GM21515 (cell line): ENCODE results near the gene TCP11.

Source experiments
- ATAC-seq: cut with Tn5 transposase; IDR thresholded peaks from one replicate; pipeline ENCODE4 v1.9.1; 2021; ENCODE audit not compliant: unreplicated experiment

Gene TCP11

DNA sequence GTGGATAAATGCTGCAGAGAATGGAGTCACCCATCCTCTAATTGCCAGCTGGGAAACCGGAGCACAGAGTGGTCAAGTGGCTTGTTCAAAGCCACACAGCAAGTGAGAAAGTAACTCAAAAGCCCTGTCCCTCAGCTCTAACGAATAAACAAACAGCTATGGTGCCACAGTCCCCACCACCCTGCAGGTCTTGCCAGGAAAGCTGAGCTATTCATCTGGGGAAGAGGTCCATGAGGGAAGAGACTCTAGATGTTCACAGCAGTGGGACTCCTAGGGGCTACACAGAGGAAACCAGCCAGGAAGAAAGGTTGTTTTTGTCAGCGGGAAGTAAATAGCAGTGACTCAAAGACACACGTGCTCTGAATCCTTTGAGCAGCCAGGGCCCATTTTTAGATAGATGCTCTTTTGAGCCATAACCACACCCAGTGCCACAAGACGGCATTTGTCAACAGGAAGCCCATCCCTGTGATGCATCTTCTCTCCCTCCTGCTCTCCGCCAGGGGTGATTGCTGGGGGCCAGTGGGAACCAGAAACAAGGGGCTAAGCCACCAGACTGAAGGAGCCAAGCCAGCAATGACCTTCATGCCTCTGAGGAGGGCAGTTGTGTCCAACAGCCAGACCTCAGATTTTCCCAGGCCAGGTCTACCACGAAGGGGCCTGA lies 32.4 kb upstream of the TCP11 start:
- no peak for ATAC-seq

DNA sequence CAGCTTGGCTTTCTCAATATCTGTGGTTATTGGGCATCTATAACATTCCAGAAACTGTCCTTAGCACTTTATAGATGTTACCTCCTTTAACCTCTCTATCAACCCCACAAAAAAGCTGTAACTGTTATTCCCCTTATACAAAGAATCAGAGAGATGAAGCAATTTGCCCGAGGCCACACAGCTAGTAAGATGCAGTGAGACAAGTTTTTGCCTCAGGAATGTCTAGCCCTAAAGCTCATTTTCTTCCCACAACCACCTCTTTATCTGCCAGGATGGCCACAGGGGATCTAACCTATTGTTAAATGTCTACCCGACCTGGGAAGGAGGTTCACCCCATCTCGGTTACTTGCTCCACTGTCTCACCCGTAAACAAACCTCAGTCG lies 31.9 kb upstream of the TCP11 start:
- ATAC-seq: no peak

DNA sequence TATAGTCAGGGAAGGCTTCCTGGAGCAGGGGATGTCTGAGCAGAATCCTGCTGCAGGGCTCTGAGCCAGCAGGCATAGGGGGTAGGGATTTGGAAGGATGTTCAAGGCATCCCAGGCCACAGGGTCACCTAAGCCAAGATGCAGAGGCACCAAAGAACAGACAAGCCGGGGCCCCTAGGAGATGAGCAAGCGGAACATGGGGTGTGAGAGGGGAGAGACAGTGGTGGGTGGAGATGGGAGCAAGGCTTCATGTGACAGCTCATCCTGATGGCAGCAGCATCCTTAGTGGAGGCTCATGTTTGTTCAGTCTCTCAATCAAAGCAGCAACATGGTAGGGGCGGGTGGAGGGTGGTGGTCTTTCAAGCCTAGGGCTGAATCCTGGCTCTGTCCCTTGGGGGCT lies 29.8 kb upstream of the TCP11 start:
- ATAC-seq: no peak

DNA sequence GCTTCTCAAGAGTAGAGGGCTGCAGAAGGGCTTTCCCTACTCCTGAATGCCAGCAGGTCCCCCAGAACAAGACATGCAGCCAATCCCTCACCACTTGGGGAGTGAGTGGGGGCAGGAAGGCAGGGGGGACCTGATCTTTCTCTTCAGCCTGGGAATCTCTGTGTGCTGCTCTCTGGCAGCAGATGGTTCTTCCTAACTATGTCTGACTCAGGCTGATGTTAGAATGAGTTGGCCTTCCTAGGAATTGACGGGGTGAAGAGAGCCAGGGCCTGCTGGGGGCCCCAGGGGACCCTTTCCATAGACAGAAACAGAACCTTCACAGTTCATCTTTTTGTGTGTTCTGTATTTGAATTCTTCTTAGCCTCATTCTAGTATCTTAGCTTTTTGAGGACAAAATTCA lies 29.0 kb upstream of the TCP11 start:
- ATAC-seq: no peak

DNA sequence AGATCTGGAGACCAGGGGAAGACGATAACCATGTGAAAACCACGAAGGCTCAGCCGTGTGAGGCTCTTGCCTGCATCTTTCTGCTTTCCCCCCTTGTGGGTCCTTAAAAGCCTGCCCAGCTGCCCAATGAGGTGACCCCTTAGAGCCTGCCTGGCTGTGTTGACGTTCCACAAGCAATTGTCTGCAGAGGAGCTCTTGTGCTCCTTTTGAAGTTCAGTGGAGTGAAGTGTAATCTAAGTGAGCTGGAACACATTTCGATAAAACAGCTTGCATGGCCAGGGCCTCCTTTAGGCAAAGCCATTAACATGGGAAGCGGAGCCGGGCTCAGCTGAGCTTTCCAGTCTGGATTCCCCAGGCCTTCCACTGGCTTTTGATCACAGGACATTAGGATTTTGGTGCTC lies 27.3 kb upstream of the TCP11 start:
- no peak for ATAC-seq

DNA sequence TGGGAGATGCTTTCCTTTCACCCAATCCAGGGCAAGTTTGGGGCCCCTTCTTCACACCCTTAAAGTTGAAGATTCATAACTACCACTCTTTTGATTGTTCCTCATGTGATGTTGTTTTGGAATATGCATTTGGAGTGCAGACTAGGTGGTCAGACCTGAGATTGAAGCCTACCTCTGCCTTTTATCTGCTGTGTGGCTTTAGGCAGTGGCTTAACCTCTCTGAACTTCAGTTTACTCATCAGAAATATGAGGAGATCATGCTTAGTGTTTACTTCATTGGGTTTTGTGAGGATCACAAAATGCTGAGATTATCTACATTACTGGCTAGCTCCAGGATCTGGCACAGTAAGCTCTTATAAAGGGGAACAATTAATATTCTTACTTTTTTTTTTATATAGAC lies 26.4 kb upstream of the TCP11 start:
- ATAC-seq: no peak

DNA sequence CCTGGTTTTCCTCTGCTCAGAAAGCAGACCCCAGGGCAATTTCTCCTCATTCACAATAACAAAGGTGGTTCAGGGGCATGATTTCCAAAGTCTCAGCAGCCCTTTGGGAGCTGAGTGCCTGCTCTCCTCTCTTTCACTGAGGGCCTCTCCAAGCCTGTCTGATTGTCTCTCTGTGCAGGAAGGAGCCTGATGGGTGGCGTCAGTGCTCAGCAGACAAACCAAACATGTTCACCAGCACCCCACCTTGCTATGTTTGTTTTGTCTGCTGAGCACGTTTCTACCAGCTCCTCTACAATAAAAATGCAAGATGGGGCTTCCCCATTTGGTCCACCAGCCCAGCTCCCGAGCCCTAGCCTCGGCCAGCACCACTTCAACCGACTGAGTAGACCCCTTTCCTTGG lies 25.4 kb upstream of the TCP11 start:
- no peak for ATAC-seq

DNA sequence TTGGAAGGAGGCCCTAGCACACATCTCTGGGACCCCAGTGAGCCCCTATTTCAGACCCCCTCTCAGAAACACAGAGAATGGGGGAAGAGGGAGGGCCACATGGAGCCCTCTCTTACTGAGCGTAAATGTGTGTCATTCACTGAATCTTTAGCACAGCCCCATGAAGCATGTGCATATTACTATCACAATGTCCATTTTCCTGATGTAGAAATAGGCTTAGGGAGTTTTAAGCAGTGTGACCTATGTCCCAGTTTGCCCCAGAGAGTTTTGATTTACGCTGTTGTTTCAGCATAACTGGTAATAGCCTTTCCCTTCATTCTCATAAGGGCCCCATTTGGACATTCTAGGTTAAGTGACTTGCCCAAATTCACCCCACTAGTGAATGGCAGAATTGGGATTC lies 25.0 kb upstream of the TCP11 start:
- no peak for ATAC-seq

DNA sequence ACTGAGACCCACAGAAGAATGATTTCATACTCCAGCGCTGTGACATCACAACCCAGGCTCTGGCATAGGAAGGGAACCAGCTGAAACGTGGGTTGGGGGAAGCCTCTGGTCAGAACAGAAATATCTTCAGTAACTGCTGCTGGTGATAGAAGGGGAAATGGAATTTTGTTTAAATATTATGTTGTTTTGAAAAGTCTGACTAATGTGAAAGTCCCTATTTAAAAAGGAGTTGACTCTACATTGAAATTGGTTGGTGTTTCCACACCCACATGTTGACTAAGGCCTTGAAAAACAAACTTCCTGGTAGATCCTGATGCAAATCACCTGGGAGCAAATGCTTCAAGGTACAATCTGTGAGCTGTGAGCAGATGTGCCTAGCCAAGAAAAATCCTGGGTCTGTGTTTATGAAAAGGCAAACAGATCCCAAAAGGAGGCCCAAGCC lies 24.5 kb upstream of the TCP11 start:
- no peak for ATAC-seq

DNA sequence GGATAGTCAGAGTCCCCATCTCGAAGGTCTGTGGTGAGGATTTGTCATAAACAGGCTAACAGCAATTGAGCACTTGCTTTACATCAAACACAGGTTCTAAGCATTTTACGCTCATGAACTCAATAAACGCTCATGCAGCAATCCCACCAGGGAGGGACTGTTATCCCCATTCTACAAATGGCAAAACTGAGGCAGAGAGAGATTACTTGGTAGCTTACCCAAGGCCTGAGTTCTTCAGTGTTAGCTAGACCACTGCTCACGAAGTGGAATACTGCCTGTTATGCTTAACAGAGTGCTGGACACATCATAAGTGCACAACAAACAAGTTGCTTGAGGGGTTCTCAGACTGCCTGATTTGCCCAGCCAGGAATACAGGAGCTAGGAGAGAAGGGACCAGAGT lies 23.7 kb upstream of the TCP11 start:
- ATAC-seq: no peak

DNA sequence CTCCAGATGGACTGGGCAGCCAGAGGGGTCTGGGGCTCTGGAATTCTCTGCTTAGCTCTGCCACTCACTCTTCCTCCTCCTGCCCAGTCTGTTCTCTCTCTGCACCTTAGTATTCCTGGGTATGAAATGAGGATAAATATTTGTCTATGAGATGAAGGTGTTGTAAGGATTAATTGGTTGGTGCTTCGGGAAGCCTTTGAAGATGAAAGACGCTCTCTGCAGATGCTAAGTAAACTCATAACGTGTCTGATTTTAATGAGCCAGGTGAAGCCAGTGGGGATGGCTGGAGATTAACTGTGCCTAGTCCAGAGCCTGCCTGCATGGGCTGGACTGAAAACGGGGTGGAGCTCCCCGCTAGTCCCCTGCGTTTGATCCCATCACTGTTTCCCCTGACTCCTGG lies 23.1 kb upstream of the TCP11 start:
- no peak for ATAC-seq

DNA sequence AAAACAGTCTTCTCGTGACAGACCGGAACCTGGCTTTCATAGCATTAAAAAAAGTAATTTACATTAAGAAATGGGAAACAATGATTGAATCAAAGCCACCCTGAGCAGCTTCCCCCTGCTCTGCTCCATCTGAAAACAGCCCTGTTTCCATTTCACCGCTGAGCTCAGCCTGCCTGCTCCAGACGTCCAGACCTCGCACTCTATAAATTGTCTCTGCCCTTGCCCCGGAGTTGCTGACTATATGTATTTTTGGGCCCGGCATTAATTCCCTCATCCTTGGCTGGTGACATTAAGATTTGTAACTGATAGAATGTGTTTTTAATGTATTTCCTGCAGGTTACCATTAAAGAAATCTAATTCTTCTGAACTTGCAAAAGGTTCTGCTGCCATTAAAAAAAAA lies 22.7 kb upstream of the TCP11 start:
- no peak for ATAC-seq

DNA sequence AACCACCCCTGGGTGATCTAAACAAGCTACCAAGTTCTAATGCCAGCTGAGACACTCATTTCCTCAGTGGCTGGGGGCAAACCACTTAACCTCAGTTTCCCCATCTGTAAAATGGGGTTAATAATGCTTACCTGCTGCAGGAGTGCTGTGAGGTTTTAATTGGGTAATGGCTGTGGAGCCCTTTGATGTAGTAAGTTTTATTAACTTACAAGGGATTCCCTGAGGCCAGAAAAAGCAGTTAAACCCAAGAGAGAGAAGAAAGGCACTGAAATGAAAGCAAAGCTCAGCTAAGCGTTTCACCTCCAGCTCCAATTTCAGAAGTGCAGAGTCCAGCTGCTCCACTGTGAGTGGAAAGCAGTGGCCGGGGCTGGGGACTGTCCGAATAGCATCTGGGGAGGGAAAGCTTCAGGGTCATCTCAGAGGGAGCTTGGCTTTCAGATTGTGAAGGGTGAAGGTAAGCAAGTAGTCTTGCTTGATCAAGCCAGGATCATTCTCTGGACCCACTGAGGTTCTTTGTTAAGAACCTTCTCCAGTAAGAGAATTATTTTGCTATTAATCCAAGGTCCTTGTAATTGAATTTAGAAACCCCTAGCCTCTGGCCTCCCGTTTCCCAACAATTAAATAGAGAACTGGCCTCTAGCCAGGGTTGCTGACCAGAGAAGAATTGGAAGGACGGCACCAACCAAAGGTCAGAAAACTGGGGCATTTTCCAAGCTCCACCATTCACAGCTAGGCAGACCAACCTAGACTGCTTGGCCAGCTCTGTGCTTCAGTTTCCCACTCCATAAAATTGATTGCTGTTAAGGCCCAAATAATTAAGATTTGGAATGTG lies 20.9 kb upstream of the TCP11 start:
- ATAC-seq: no peak

DNA sequence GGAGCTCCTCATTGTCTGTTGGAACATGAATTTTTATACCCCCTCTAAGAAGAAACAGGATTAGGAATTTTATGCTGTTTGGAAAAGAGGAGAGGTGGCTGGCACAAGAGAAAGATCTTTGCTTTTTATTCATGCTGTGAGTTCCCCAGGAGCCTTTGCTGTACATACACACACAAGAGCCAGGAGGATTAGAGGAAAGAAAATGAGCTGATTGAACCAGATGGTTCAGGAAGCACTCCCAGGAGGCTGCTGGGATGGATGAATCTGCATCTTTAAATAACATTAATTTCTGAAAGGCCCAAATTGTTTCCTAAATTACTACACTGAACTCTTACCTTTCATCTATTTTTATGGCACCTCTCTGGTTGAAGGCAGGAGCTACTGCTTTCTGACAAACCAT lies 20.1 kb upstream of the TCP11 start:
- no peak for ATAC-seq

DNA sequence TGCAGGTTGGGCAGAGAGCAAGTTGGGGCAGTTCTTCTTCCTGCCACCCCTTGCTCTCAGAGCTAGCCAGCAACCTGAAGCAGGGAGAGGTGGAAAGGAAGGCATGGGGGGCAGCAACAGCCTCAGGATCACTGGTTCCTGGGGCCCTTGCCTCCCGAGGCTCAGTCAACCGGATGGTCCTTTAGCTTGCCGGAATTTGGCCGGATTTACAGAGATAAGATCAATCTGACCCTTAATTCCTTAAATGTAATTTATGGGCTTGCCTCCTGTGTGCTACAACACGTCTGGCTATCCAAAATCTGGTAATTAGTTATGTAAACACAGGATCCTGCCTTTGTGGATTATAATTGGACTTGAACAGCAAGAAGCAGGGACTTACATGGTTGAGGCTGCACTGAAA lies 19.5 kb upstream of the TCP11 start:
- ATAC-seq: no peak

DNA sequence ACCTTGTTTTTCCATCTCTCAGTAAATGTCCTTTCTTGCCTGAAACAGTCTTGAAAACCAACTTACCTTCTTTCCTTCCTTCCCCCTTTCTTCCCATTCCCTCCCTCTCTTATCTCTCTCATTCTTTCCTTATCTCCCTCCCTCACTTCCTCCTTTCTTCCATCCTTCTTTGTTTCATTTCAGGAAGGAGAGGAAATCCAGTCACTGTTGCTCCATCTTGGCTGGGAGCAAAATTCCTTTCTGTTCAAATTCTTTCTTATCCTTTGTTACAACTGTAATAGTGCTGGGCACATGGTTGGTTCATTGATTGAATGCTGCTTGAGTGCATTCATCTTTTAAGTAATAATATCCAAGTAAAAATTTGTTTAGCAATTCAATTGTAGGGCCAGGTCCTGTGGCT lies 17.4 kb upstream of the TCP11 start:
- ATAC-seq: no peak

DNA sequence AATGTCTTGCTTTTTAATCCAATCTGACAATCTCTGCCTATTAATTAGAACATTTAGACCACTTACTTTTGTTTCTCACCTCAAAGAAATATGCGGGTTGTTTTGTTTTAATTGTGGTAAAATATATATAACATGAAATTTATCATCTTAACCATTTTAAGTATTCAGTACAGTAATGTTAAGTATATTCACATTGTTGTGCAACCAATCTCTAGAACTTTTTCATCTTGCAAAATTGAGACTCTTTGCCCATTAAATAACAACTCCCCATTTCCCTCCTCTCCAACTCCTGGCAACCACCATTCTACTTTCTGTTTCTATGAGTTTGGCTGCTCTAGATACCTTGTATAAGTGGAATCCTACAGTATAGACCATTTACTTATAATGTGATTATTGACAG lies 13.8 kb upstream of the TCP11 start:
- no peak for ATAC-seq

DNA sequence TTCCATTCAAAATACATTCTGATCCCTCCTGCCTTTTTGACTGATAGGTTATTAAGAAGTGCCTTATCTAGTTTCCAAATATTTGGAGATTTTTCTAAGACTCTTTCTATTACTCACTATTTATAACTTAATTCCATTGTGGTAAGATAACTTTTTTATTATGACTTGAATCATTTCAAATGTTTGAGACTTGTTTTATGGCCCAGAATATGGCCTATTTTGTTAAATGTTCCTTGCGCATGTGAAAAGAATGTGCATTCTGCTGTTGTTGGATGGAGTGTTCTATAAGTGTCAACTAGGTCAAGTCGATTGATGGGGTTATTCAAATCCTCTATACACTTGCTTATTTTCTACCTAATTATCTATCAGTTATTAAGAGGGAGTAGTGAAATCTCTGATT lies 13.1 kb upstream of the TCP11 start:
- no peak for ATAC-seq

DNA sequence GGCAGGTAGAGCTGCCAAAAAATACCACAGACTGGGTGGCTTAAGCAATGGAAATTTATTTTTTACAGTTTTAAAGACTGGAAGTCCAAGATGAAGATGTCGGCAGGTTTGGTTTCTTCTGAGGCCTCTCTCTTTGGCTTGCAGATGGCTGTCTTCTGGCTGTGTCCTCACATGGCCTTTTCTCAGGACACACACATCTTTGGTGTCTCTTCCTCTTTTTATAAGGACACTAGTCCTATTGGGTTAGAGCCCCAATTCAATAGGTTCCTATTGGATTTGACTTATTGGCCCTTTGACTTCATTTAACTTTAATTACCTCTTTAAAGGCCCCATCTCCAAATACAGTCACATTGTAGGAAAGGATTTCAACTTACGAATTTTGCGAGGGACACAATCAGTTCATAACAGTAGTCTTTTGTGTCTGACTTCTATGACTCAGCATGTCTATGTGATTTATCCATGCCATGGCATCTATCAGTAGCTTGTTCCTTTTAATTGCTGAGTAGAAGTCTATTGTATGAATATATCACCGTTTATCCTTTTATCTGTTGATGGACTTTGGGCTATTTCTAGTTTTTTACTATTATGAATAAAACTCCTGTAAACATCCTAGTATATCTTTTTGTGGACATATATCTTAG lies 11.0 kb upstream of the TCP11 start:
- ATAC-seq: no peak

DNA sequence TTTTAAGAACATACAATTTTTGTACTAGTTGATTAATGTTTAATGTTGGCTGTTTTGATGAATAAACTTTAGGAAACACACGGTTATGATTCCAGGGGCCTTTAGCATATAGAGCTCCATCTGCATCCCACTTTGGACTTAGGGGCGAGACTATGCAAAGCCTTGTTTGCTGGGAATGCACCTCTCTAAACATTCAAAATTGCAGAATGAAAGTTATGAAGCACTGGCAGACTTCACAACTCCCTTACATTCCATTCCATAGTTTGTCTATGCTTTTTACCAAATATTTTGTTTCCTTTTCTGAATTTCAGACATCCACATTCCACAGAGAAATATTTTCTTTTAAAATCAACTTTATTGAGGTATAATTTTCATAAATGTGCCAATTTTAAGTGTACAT lies 10.3 kb upstream of the TCP11 start:
- no peak for ATAC-seq

DNA sequence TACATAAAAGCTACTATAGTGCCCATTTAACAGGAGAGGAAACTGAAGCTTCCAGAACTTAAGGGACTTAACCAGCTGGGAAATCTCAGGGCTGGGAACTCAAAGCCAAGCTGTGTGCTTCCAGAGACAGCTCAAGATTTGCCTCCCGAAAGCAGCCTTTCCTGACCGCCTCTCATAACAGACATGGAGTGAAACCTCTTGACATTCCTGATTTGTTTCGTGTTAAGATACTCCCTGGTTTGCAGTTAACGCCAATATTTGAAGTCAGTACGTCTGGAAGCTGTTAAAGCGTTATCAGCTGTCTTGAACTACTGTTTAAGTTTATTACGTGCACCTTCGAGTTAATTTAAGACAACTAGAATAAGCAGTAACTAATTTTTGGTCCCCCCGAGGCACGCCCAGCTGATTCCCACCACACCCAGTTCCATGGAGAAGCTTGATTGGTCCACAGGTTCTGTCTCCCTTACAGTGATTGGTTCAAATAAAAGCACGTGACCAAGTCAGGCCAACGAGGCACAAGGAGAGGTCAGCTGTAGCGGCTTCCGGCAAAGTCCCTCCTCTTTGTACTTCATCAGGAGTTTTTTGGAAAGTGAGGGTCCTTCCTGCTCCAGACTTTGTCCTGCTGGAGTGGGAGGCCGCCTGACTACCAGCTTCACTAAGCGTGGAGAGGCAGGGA lies 8.9 kb upstream of the TCP11 start:
- ATAC-seq: no peak
